OCI-LY1 (cell line): ENCODE results near the gene C19orf44.

Experiments used
- H2AFZ ChIP-seq: fragments of 200-600 bp; sonication (generic), shearing (Covaris generic); 2 replicates; pipeline ENCODE4 v1.6.0; 2014; ENCODE audit warnings: antibody characterized with exemption, mild to moderate bottlenecking, low read length
- H3F3A ChIP-seq: fragments of 200-600 bp; sonication (generic), shearing (Covaris generic); 2 replicates; pipeline ENCODE4 v1.6.0; 2014; ENCODE audit warnings: mild to moderate bottlenecking, antibody characterized with exemption, low read length, moderate library complexity; ENCODE audit not compliant: insufficient read depth
- H3K27ac ChIP-seq: fragments of 200-600 bp; sonication (generic); 2 replicates; pipeline ENCODE4 v1.5.1; 2014; ENCODE audit warnings: low read length, mixed run types, mild to moderate bottlenecking, low read depth; ENCODE audit not compliant: poor library complexity, severe bottlenecking
- H3K27me3 ChIP-seq: fragments of 200-600 bp; sonication (generic); 2 replicates; pipeline ENCODE4 v1.6.0; 2014; ENCODE audit warnings: antibody characterized with exemption, mild to moderate bottlenecking, low read length, moderate library complexity; ENCODE audit not compliant: insufficient read depth
- H3K36me3 ChIP-seq: fragments of 200-600 bp; sonication (generic); 2 replicates; pipeline ENCODE4 v1.6.1; 2014; ENCODE audit warnings: mild to moderate bottlenecking, antibody characterized with exemption, low read length, moderate library complexity, mixed read lengths; ENCODE audit not compliant: insufficient read depth
- H3K4me1 ChIP-seq: fragments of 200-600 bp; sonication (generic); 2 replicates; pipeline ENCODE4 v1.5.1; 2014; ENCODE audit warnings: mild to moderate bottlenecking, low read length, moderate library complexity; ENCODE audit not compliant: insufficient read depth, severe bottlenecking
- H3K4me2 ChIP-seq: fragments of 200-600 bp; sonication (generic), shearing (Covaris generic); 2 replicates; pipeline ENCODE4 v1.6.1; 2014; ENCODE audit warnings: low read length
- H3K4me3 ChIP-seq: fragments of 200-600 bp; sonication (generic); 2 replicates; pipeline ENCODE4 v1.5.1; 2014; ENCODE audit warnings: low read length, low read depth, mild to moderate bottlenecking, mixed read lengths; ENCODE audit not compliant: poor library complexity, severe bottlenecking
- H3K79me2 ChIP-seq: fragments of 200-600 bp; shearing (Covaris generic); 2 replicates; pipeline ENCODE4 v1.6.1; 2016; ENCODE audit warnings: mixed run types, low read length, mixed read lengths; ENCODE audit not compliant: insufficient read depth
- H3K9ac ChIP-seq: fragments of 200-600 bp; sonication (generic), shearing (Covaris generic); 2 replicates; pipeline ENCODE4 v1.6.1; 2014; ENCODE audit warnings: mild to moderate bottlenecking, low read length, mixed read lengths
- H3K9me2 ChIP-seq: fragments of 200-600 bp; sonication (generic), shearing (Covaris generic); 2 replicates; pipeline ENCODE4 v1.6.1; 2014; ENCODE audit warnings: low read depth, mild to moderate bottlenecking, low read length, mixed read lengths
- H3K9me3 ChIP-seq: fragments of 200-600 bp; shearing (Covaris generic); 2 replicates; pipeline ENCODE4 v1.6.1; 2014; ENCODE audit warnings: low read length, mixed read lengths
- H4K20me1 ChIP-seq: fragments of 200-600 bp; sonication (generic), shearing (Covaris generic); 2 replicates; pipeline ENCODE4 v1.6.0; 2016; ENCODE audit warnings: mild to moderate bottlenecking, low read length; ENCODE audit not compliant: insufficient read depth
- CTCF ChIP-seq: fragments of 200-600 bp; sonication (generic), shearing (Covaris generic); IDR thresholded peaks from 2 replicates; pipeline ENCODE4 v1.5.1; 2017; ENCODE audit warnings: mild to moderate bottlenecking, antibody characterized with exemption, low read length, moderate library complexity, mixed read lengths
- EZH2 ChIP-seq: fragments of 200-600 bp; sonication (generic), shearing (Covaris generic); IDR thresholded peaks from 2 replicates; pipeline ENCODE4 v1.8.0; 2017; ENCODE audit warnings: borderline replicate concordance, mixed run types, mild to moderate bottlenecking, antibody characterized with exemption, low read length, moderate library complexity, mixed read lengths

Gene C19orf44

DNA sequence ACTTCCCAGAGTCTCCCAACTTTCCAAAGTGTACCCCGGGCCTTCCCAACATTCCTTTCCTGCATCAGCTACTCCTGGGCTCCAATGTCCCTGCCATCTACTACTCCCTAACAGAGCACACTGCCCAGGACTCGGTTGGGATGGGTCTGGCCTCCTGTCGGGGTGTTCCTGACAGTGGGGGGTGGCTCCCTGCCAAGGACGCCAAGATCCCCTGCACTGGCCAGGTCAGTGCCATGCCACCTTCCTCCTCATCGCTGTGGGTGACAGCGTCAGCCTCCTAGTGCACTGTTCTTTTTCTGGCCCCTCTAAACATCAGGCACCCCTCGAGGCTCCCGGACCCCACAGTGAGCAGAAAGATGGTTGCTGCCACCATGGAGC is 38.3 kb upstream of the C19orf44 start:
- no peak overlapping the region for H2AFZ ChIP-seq
- no peaks in the 10 kb centered on the region for H3F3A ChIP-seq
- TF ChIP-seq EZH2: no peak
- no peak for TF ChIP-seq CTCF
- no peaks in the 10 kb centered on the region for H3K9me3 ChIP-seq
- H3K36me3 ChIP-seq: peaks cover 4% of the 10 kb centered on the region; the same call in 1 of the 2 replicates
- H3K79me2 ChIP-seq: peaks cover 93% of the 10 kb centered on the region
- H3K9ac ChIP-seq: peak overlapping the region; percentile 57
- H4K20me1 ChIP-seq: no peaks in the 10 kb centered on the region
- peaks cover 78% of the 10 kb centered on the region for H3K4me1 ChIP-seq
- no peaks in the 10 kb centered on the region for H3K27me3 ChIP-seq
- peak overlapping the region; percentile 74 for H3K4me2 ChIP-seq
- H3K4me3 ChIP-seq: peak overlapping the region; percentile 36
- H3K9me2 ChIP-seq: no peaks in the 10 kb centered on the region
- peak overlapping the region; percentile 77 for H3K27ac ChIP-seq

DNA sequence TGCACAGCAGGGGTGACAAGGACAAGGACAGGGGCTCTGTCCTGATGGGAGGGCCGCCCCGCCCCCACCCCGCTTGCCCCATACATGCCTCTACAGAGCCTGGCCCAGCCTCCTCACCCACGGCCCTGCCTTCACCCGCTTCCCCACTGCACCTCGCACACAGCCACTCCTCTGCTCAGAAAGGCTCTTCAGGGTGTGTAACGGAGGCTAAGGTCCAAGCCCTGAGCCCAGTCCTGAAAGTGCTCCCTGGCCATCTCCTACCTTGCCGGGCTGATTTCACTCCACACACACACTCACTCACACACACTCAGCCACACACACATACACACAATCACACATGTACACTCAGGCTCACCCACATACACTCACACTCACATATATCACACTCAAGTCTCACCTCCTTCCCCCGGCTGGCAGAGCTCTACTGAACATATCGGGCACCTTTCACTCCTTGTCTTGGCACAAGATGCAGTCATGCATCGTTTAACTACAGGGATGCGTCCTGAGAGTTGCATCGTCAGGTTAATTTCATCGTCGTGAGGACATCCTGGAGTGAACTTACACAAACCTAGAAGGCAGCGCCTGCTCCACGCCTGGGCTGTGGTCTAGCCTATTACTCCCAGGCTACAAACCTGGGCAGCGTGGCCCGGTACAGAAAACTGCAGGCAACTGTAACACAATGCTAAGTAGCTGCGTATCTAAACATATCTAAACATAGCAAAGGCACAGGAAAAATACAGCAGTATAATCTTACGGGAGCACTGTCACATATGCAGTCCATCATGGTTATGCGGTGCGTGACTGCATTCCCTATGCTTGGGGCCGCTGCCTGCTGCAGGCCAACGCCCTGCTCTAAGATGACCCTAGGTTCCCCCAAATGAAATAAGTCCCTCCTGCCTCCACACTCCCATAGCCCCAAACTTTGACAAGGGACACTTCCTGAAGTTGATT is 37.5 kb upstream of the C19orf44 start:
- Histone ChIP-seq H3K4me2 (peak overlapping the region; percentile 74), H3K9me3 (no peaks in the 10 kb centered on the region), H3K36me3 (peaks cover 4% of the 10 kb centered on the region; the same call in 1 of the 2 replicates), H4K20me1 (no peaks in the 10 kb centered on the region), H3K4me1 (peaks cover 80% of the 10 kb centered on the region), H3F3A (no peaks in the 10 kb centered on the region), H3K9ac (peak overlapping the region; percentile 57), H3K79me2 (peaks cover 94% of the 10 kb centered on the region), H3K27ac (peak overlapping the region; percentile 77), H2AFZ (no peak overlapping the region), H3K4me3 (peak overlapping the region; percentile 48), H3K9me2 (no peaks in the 10 kb centered on the region), H3K27me3 (no peaks in the 10 kb centered on the region)
- no peak for TF ChIP-seq CTCF
- TF ChIP-seq EZH2: no peak

DNA sequence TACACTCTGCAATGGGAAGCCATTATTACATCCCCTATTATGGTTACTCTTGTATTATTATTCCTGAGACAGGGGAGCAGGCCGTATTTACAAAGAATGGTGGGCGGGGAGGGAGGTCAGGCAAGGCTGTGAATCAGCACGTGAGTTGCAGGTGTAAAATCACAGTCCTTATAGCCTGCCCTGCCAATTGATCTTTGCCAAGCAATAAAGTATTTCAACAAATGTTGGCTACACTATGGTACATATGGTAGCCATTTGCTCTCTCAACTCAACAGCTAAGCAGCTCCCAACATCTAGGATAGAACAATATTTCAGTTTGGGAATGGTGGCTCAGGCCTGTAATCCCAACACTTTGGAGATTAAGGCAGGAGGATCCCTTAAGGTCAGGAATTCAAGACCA is 36.5 kb upstream of the C19orf44 start:
- H2AFZ ChIP-seq: no peak overlapping the region
- peaks cover 76% of the 10 kb centered on the region for H3K4me1 ChIP-seq
- no peaks in the 10 kb centered on the region for H3K27me3 ChIP-seq
- H3K4me2 ChIP-seq: peak overlapping the region; percentile 74; the same call in 1 of the 2 replicates
- H3K79me2 ChIP-seq: peaks cover 94% of the 10 kb centered on the region
- H3K9me3 ChIP-seq: no peaks in the 10 kb centered on the region
- H3K9ac ChIP-seq: no peak overlapping the region
- H3K4me3 ChIP-seq: peak overlapping the region; percentile 48
- no peaks in the 10 kb centered on the region for H4K20me1 ChIP-seq
- no peaks in the 10 kb centered on the region for H3K9me2 ChIP-seq
- peaks cover 4% of the 10 kb centered on the region; the same call in 1 of the 2 replicates for H3K36me3 ChIP-seq
- TF ChIP-seq CTCF: no peak
- TF ChIP-seq EZH2: no peak
- peak overlapping the region; percentile 77 for H3K27ac ChIP-seq
- H3F3A ChIP-seq: no peaks in the 10 kb centered on the region
